Lower lobe of right lung (tissue), 2 donors: ENCODE results near the gene ZNF575. TPM values are rescaled to one million over a fixed set of nuclear protein-coding genes. Genes with fewer than 3 reads are reported as not detected.
"Not testable (repeated sequence)": the region's sequence is repeated elsewhere in the genome, so short reads cannot be mapped to it uniquely, and the experiment has no call there.

Source experiments
- ATAC-seq, 2 donors: fragments of 200-7000 bp; cut with Tn5 transposase; one replicate each; pipeline ENCODE4 v1.9.1; 2020 to 2022; ENCODE audit warnings: mild to moderate bottlenecking in 2 of 2, moderate library complexity in 2 of 2
- DNase-seq: peaks from one replicate; pipeline ENCODE4 v3.0.0-alpha.2; 2020
- H3K27ac ChIP-seq: fragments of 200-600 bp; one replicate; pipeline ENCODE4 v1.8.0; 2022
- H3K27me3 ChIP-seq: fragments of 200-600 bp; one replicate; pipeline ENCODE4 v1.8.0; 2022; ENCODE audit warnings: low read depth
- H3K36me3 ChIP-seq: fragments of 200-600 bp; one replicate; pipeline ENCODE4 v1.8.0; 2022; ENCODE audit warnings: mild to moderate bottlenecking
- H3K4me1 ChIP-seq: fragments of 200-600 bp; one replicate; pipeline ENCODE4 v1.8.0; 2022
- H3K4me3 ChIP-seq: fragments of 200-600 bp; one replicate; pipeline ENCODE4 v1.8.0; 2022; ENCODE audit warnings: mild to moderate bottlenecking
- H3K9me3 ChIP-seq: fragments of 200-600 bp; one replicate; pipeline ENCODE4 v1.8.0; 2022
- CTCF ChIP-seq: fragments of 200-600 bp; IDR thresholded peaks from one replicate; pipeline ENCODE4 v1.8.0; 2022; ENCODE audit warnings: antibody characterized with exemption, mild to moderate bottlenecking
- intact Hi-C: fragments of 100-400 bp; cut with DNase I; formaldehyde crosslinking; loops from one replicate; pipeline ENCODE4 v1.11.0; 2022
- total RNA-seq: library from RNA; stranded (reverse); fragmentation: NEBNext Ultra II Directional; extraction: Animal tissue kit (Norgen Biotek cat#: 25700); gene quantifications from one replicate; pipeline ENCODE4 v1.2.1, GENCODE V29; 2021
- donor health status: DM: no; HTN: yes; CAD: no; lungs with severe emphysema.

ZNF575 gene
- total RNA-seq, 1 donor from 2014 or later = 2.8 TPM

GRCh38 chr19:43546581-43546980 lies 13.6 kb downstream of the ZNF575 start:
- Histone ChIP-seq H3K27ac (no peak overlapping the region), H3K4me3 (no peak overlapping the region), H3K9me3 (no peaks in the 10 kb centered on the region), H3K36me3 (peaks cover 66% of the 10 kb centered on the region), H3K27me3 (no peaks in the 10 kb centered on the region), H3K4me1 (no peaks in the 10 kb centered on the region)
- intact Hi-C loops = no loop called here
- ATAC-seq (no peak), DNase-seq (no peak)
- TF ChIP-seq CTCF = no peak

GRCh38 chr19:43547926-43548325 lies 14.9 kb downstream of the ZNF575 start:
- H3K27me3 ChIP-seq, H3K27ac ChIP-seq, H3K4me3 ChIP-seq, H3K9me3 ChIP-seq, DNase-seq, H3K4me1 ChIP-seq, intact Hi-C loops, ATAC-seq: not testable (repeated sequence)
- H3K36me3 ChIP-seq = peaks cover 64% of the 10 kb centered on the region

GRCh38 chr19:43548706-43549105 lies 15.7 kb downstream of the ZNF575 start:
- TF ChIP-seq CTCF = no peak
- Histone ChIP-seq H3K4me3 (no peak overlapping the region), H3K4me1 (no peaks in the 10 kb centered on the region), H3K36me3 (peaks cover 65% of the 10 kb centered on the region), H3K27me3 (no peaks in the 10 kb centered on the region), H3K27ac (no peak overlapping the region), H3K9me3 (no peaks in the 10 kb centered on the region)
- ATAC-seq (no peak), DNase-seq (no peak)
- intact Hi-C loops = no loop called here

DNA sequence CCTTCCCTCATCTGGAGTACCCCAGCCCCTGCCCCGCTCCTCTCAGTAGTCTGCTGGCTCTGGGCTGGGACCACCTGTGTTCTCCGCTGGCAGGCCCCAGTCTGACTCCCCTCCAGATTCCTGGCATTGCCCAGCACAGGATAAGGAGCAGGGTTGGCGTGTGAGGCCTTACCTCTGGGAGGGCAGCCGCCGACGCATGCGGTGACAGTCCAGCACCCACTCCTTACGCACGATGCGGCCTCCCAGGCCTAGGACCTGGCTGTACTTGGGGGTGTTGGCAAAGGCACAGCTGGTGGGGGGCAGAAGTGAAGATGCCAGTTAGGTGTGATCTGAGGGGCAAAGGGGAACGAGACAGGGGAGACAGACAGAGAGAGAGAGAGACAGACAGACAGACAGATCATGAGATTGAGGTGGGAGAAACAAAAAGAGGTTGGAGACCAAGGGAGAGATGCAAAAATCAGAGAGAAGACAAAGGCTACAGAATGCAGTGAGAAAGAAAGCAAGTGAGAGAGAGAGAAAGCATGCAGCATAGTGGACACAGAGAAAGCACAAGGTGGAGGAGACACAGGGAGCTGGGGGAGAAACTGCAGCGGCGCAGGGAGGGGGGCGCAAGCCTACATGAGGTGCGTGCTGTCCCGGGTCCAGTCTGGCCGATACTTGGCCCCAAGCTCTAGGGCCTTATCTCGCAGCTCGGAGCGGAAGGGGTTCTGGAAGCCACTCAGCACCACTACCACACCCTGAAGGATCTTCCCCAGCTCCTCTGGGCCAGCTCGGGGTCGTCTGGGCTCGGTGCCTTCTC lies 18.6 kb downstream of the ZNF575 start:
- Histone ChIP-seq H3K36me3 (peaks cover 75% of the 10 kb centered on the region), H3K4me3 (no peak overlapping the region), H3K4me1 (no peaks in the 10 kb centered on the region), H3K9me3 (no peaks in the 10 kb centered on the region), H3K27ac (no peak overlapping the region), H3K27me3 (no peaks in the 10 kb centered on the region)
- intact Hi-C loops = no loop called here
- no peak for TF ChIP-seq CTCF
- ATAC-seq (no peak), DNase-seq (no peak)

DNA sequence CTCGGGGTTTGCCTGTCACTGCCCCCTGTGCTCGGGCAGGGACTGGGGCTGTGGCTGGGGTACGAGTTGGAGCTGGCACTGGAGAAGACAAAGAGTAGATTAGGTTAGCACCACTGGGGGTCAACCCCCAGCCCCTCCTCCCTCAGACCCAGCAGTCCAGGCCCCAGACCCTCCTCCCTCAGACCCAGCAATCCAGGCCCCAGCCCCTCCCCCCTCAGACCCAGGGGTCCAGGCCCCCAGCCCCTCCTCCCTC lies 19.1 kb downstream of the ZNF575 start:
- Histone ChIP-seq H3K36me3 (peaks cover 81% of the 10 kb centered on the region), H3K4me1 (no peaks in the 10 kb centered on the region), H3K27ac (no peak overlapping the region), H3K27me3 (no peaks in the 10 kb centered on the region), H3K9me3 (no peaks in the 10 kb centered on the region), H3K4me3 (no peak overlapping the region)
- no peak for TF ChIP-seq CTCF
- intact Hi-C loops = no loop called here
- ATAC-seq (no peak), DNase-seq (no peak)

- Histone ChIP-seq H3K36me3 (peaks cover 81% of the 10 kb centered on the region), H3K27ac (no peak overlapping the region), H3K4me3 (no peak overlapping the region), H3K27me3 (no peaks in the 10 kb centered on the region), H3K4me1 (no peaks in the 10 kb centered on the region), H3K9me3 (no peaks in the 10 kb centered on the region)
- no peak for ATAC-seq
- no peak for DNase-seq
- intact Hi-C loops = no loop called here
- TF ChIP-seq CTCF = no peak
Observed at GRCh38 chr19:43552616-43553015, 19.6 kb downstream of the ZNF575 start.
